ENCODE results near the gene WWC1. TPM values are rescaled to one million over a fixed set of nuclear protein-coding genes. Genes with fewer than 3 reads are reported as not detected.

The WWC1 gene
- total RNA-seq, 2 experiments from 2014 or later, result not detected

- Histone ChIP-seq H3K9me2 (ENCODE audit: insufficient read depth, low read length) (no peaks in the 10 kb centered on the region), H3K27ac (ENCODE audit: low read depth, low read length, poor library complexity, severe bottlenecking) (no peak overlapping the region), H3K9me3 (ENCODE audit: low read length) (no peaks in the 10 kb centered on the region), H4K20me1 (ENCODE audit: insufficient read depth, low read length) (no peaks in the 10 kb centered on the region), H3K4me3 (ENCODE audit: low read depth, low read length, poor library complexity, severe bottlenecking) (no peak overlapping the region), H3K36me3 (ENCODE audit: insufficient read depth, low read length) (no peaks in the 10 kb centered on the region), H3K4me2 (ENCODE audit: low read length) (no peak overlapping the region), H2AFZ (ENCODE audit: low read length) (no peak overlapping the region), H3K4me1 (ENCODE audit: insufficient read depth, low read length, poor library complexity, severe bottlenecking) (no peaks in the 10 kb centered on the region), H3K79me2 (ENCODE audit: insufficient read depth, low read depth, low read length) (no peaks in the 10 kb centered on the region)
- CTCF ChIA-PET (ENCODE audit: unreplicated experiment), result no interaction called here
- TF ChIP-seq CTCF (conservative IDR thresholded peaks at IDR 0.05; ENCODE audit: low read length) (no peak), EZH2phosphoT487 (IDR thresholded peaks at IDR 0.05; ENCODE audit: borderline replicate concordance, low read depth, low read length) (no peak)
- POLR2A ChIA-PET, result interaction anchor here (0.6 kb wide), 1 partner anchor 77 kb away, joined by 3 read pairs; no protein-coding TSS in a partner anchor
- intact Hi-C loops (cut with micrococcal nuclease; ENCODE audit: unreplicated experiment), result no loop called here
- BruUV-seq (replicated peaks), result no TSS peak
- DNase-seq (ENCODE audit: low spot score), result no peak
Measured at GRCh38 chr5:168378741-168379140, 87.3 kb downstream of the WWC1 start.

GRCh38 chr5:168382421-168382820 is 91.0 kb downstream of the WWC1 start:
- Histone ChIP-seq H3K4me3 (ENCODE audit: low read depth, low read length, poor library complexity, severe bottlenecking) (no peak overlapping the region), H3K9me2 (ENCODE audit: insufficient read depth, low read length) (no peaks in the 10 kb centered on the region), H3K27ac (ENCODE audit: low read depth, low read length, poor library complexity, severe bottlenecking) (no peak overlapping the region), H3K79me2 (ENCODE audit: insufficient read depth, low read depth, low read length) (no peaks in the 10 kb centered on the region), H3K36me3 (ENCODE audit: insufficient read depth, low read length) (no peaks in the 10 kb centered on the region), H2AFZ (ENCODE audit: low read length) (no peak overlapping the region), H3K4me2 (ENCODE audit: low read length) (no peak overlapping the region), H3K9me3 (ENCODE audit: low read length) (no peaks in the 10 kb centered on the region), H3K4me1 (ENCODE audit: insufficient read depth, low read length, poor library complexity, severe bottlenecking) (no peaks in the 10 kb centered on the region), H4K20me1 (ENCODE audit: insufficient read depth, low read length) (no peaks in the 10 kb centered on the region)
- intact Hi-C loops (cut with micrococcal nuclease; ENCODE audit: unreplicated experiment), result no loop called here
- ChIA-PET CTCF (ENCODE audit: unreplicated experiment) (no interaction called here), POLR2A (interaction anchor here (0.6 to 0.7 kb wide), 2 partner anchors 75 to 108 kb away, joined by 4 read pairs; no protein-coding TSS in a partner anchor)
- no peak for DNase-seq (ENCODE audit: low spot score)
- no TSS peak for BruUV-seq (replicated peaks)
- TF ChIP-seq CTCF (conservative IDR thresholded peaks at IDR 0.05; ENCODE audit: low read length), result no peak
- TF ChIP-seq EZH2phosphoT487 (IDR thresholded peaks at IDR 0.05; ENCODE audit: borderline replicate concordance, low read depth, low read length), result no peak

GRCh38 chr5:168390491-168390890 is 99.0 kb downstream of the WWC1 start:
- no peaks in the 10 kb centered on the region for H3K4me1 ChIP-seq (ENCODE audit: insufficient read depth, low read length, poor library complexity, severe bottlenecking)
- no peak overlapping the region for H3K4me2 ChIP-seq (ENCODE audit: low read length)
- H3K27ac ChIP-seq (ENCODE audit: low read depth, low read length, poor library complexity, severe bottlenecking), result no peak overlapping the region
- H2AFZ ChIP-seq (ENCODE audit: low read length), result no peak overlapping the region
- no peaks in the 10 kb centered on the region for H3K9me3 ChIP-seq (ENCODE audit: low read length)
- POLR2A ChIA-PET, result interaction anchor here (0.5 kb wide), 1 partner anchor 109 kb away, joined by 3 read pairs; no protein-coding TSS in a partner anchor
- no peaks in the 10 kb centered on the region for H4K20me1 ChIP-seq (ENCODE audit: insufficient read depth, low read length)
- intact Hi-C loops (cut with micrococcal nuclease; ENCODE audit: unreplicated experiment), result no loop called here
- no peaks in the 10 kb centered on the region for H3K36me3 ChIP-seq (ENCODE audit: insufficient read depth, low read length)
- H3K4me3 ChIP-seq (ENCODE audit: low read depth, low read length, poor library complexity, severe bottlenecking), result no peak overlapping the region
- CTCF ChIA-PET (ENCODE audit: unreplicated experiment), result no interaction called here
- no peaks in the 10 kb centered on the region for H3K79me2 ChIP-seq (ENCODE audit: insufficient read depth, low read depth, low read length)
- BruUV-seq (replicated peaks), result no TSS peak
- TF ChIP-seq CTCF (conservative IDR thresholded peaks at IDR 0.05; ENCODE audit: low read length) (no peak), EZH2phosphoT487 (IDR thresholded peaks at IDR 0.05; ENCODE audit: borderline replicate concordance, low read depth, low read length) (no peak)
- DNase-seq (ENCODE audit: low spot score), result no peak
- no peaks in the 10 kb centered on the region for H3K9me2 ChIP-seq (ENCODE audit: insufficient read depth, low read length)
